ENCODE data around the gene FOXE1.

Gene FOXE1

GRCh38 chr9:97831843-97832636 is 21.0 kb upstream of the FOXE1 start:
- no peak overlapping the region for H3K27ac ChIP-seq
- TF ChIP-seq CTCF (IDR thresholded peaks at IDR 0.05) = no peak

GRCh38 chr9:97840521-97840920 is 12.5 kb upstream of the FOXE1 start:
- DNase-seq (ENCODE audit: low spot score) = no peak
- Histone ChIP-seq H3K27ac (no peak overlapping the region), H3K4me3 (no peak overlapping the region)
- TF ChIP-seq CTCF (IDR thresholded peaks at IDR 0.05) = no peak

More at GRCh38 chr9:97831843-97832636, 21.0 kb upstream of the FOXE1 start:
- no peak overlapping the region for H3K4me3 ChIP-seq
- no peak for DNase-seq (ENCODE audit: low spot score)

GRCh38 chr9:97842960-97843359 is 10.1 kb upstream of the FOXE1 start:
- DNase-seq (ENCODE audit: low spot score) = no peak
- TF ChIP-seq CTCF (IDR thresholded peaks at IDR 0.05) = no peak
- H3K27ac ChIP-seq = no peak overlapping the region
- no peak overlapping the region for H3K4me3 ChIP-seq

GRCh38 chr9:97845130-97845529 is 7.9 kb upstream of the FOXE1 start:
- no peak for DNase-seq (ENCODE audit: low spot score)
- no peak for TF ChIP-seq CTCF (IDR thresholded peaks at IDR 0.05)
- H3K27ac ChIP-seq = no peak overlapping the region
- no peak overlapping the region for H3K4me3 ChIP-seq

GRCh38 chr9:97845763-97846162 is 7.3 kb upstream of the FOXE1 start:
- Histone ChIP-seq H3K27ac (no peak overlapping the region), H3K4me3 (no peak overlapping the region)
- no peak for DNase-seq (ENCODE audit: low spot score)
- no peak for TF ChIP-seq CTCF (IDR thresholded peaks at IDR 0.05)

- Histone ChIP-seq H3K27ac (no peak overlapping the region), H3K4me3 (no peak overlapping the region)
- no peak for DNase-seq (ENCODE audit: low spot score)
- no peak for TF ChIP-seq CTCF (IDR thresholded peaks at IDR 0.05)
Observed at GRCh38 chr9:97846347-97846746, 6.7 kb upstream of the FOXE1 start.

All from coronary artery (tissue), 2 donors.